ENCODE data around the gene PYCR2. TPM values are rescaled to one million over a fixed set of nuclear protein-coding genes. Genes with fewer than 3 reads are reported as not detected.

Gene PYCR2
- total RNA-seq, 3 donors from 2014 or later = 33.0 to 43.6 (median 38.3) TPM

DNA sequence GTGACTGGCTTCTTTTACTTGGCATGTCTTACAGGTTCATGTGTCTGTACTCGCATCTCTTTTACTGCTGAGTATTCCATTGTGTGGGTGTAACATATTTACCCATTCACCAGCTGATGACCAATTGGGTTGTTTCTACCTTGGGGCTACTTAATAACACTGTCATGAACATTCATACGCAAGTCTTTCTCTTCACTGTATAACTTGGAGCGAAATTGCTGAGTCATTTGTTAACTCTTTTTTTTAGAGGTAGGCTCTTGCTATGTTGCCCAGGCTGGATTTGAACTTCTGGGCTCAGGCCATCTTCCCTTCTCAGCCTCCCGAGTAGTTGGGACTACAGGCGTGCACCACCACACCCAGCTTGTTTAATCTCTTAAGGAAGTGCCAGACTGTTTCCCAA lies 6.5 kb downstream of the PYCR2 start:
- peaks cover under 1% of the 10 kb centered on the region for H3K4me1 ChIP-seq (ENCODE audit: low read depth)
- no peaks in the 10 kb centered on the region for H3K9me3 ChIP-seq
- no peak overlapping the region for H3K4me3 ChIP-seq
- TF ChIP-seq CTCF (IDR thresholded peaks at IDR 0.05) = no peak
- ATAC-seq = no peak
- no peaks in the 10 kb centered on the region for H3K36me3 ChIP-seq (ENCODE audit: low read depth)
- DNase-seq = no peak
- intact Hi-C loops (cut with DNase I, micrococcal nuclease) = loop anchor here in 1 of 2 donors (10.0 kb wide), 1 partner anchor 443 kb away; no protein-coding TSS in a partner anchor

GRCh38 chr1:225917101-225917500 lies 6.9 kb downstream of the PYCR2 start:
- no peaks in the 10 kb centered on the region for H3K4me1 ChIP-seq (ENCODE audit: low read depth)
- intact Hi-C loops (cut with DNase I, micrococcal nuclease) = loop anchor here in 1 of 2 donors (10.0 kb wide), 1 partner anchor 442 kb away; no protein-coding TSS in a partner anchor
- H3K4me3 ChIP-seq = no peak overlapping the region
- H3K9me3 ChIP-seq = no peaks in the 10 kb centered on the region
- H3K36me3 ChIP-seq (ENCODE audit: low read depth) = no peaks in the 10 kb centered on the region
- DNase-seq = no peak
- no peak for ATAC-seq
- no peak for TF ChIP-seq CTCF (IDR thresholded peaks at IDR 0.05)

GRCh38 chr1:225915538-225915991 lies 8.5 kb downstream of the PYCR2 start:
- DNase-seq = no peak
- no peak for ATAC-seq
- no peak for TF ChIP-seq CTCF (IDR thresholded peaks at IDR 0.05)
- intact Hi-C loops (cut with DNase I, micrococcal nuclease) = loop anchor here in 1 of 2 donors (10.0 kb wide), 1 partner anchor 441 kb away; no protein-coding TSS in a partner anchor
- H3K9me3 ChIP-seq = no peaks in the 10 kb centered on the region
- no peak overlapping the region for H3K4me3 ChIP-seq
- H3K36me3 ChIP-seq (ENCODE audit: low read depth) = no peaks in the 10 kb centered on the region
- peaks cover 5% of the 10 kb centered on the region for H3K4me1 ChIP-seq (ENCODE audit: low read depth)

DNA sequence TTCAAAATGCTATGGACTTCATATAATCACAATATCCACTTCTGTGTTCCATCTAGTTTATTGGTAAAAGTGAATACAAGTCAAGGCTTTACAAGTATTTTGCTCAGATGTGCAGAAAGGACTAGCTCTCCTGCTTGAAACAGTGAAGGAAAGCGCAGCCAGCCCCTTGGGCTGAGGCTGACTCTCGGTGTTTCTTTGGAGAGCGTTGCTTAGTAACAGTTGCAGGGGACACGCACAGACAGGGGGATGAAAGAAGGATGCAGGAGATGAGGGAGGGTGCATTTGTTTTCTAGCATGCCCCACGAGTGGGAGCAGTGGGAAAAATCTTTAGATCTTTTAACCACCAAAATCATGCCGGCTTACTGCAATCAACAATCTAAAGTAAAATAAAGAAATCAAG lies 9.1 kb downstream of the PYCR2 start:
- H3K4me3 ChIP-seq = no peak overlapping the region
- H3K4me1 ChIP-seq (ENCODE audit: low read depth) = peaks cover 12% of the 10 kb centered on the region
- no peaks in the 10 kb centered on the region for H3K36me3 ChIP-seq (ENCODE audit: low read depth)
- TF ChIP-seq CTCF (IDR thresholded peaks at IDR 0.05) = no peak
- intact Hi-C loops (cut with DNase I, micrococcal nuclease) = loop anchor here in 1 of 2 donors (10.0 kb wide), 1 partner anchor 440 kb away; no protein-coding TSS in a partner anchor
- DNase-seq (no peak), ATAC-seq (no peak)
- H3K9me3 ChIP-seq = no peaks in the 10 kb centered on the region

GRCh38 chr1:225914391-225914790 lies 9.7 kb downstream of the PYCR2 start:
- Histone ChIP-seq H3K4me1 (ENCODE audit: low read depth) (peaks cover 12% of the 10 kb centered on the region), H3K4me3 (no peak overlapping the region), H3K9me3 (no peaks in the 10 kb centered on the region), H3K36me3 (ENCODE audit: low read depth) (no peaks in the 10 kb centered on the region)
- no peak for DNase-seq
- intact Hi-C loops (cut with DNase I, micrococcal nuclease) = loop anchor here in 1 of 2 donors (10.0 kb wide), 1 partner anchor 440 kb away; no protein-coding TSS in a partner anchor
- no peak for TF ChIP-seq CTCF (IDR thresholded peaks at IDR 0.05)
- ATAC-seq = no peak
